DND-41 (cell line): ENCODE data around the gene PRDX2.
"Not testable (repeated sequence)": the region's sequence is repeated elsewhere in the genome, so short reads cannot be mapped to it uniquely, and the experiment has no call there.

ENCODE experiments used
- ATAC-seq: fragments of 200-7000 bp; cut with Tn5 transposase; 3 replicates; pipeline ENCODE4 v1.9.1; 2021; ENCODE audit warnings: low read depth; ENCODE audit not compliant: insufficient read depth
- DNase-seq: peaks from one replicate; pipeline ENCODE4 v3.0.0-alpha.2; 2020
- H2AFZ ChIP-seq: 2 replicates; pipeline ENCODE4 v1.6.0; 2012; ENCODE audit warnings: low read depth, low read length
- H3K27ac ChIP-seq: 2 replicates; pipeline ENCODE4 v1.5.1; 2012; ENCODE audit warnings: low read length, inconsistent platforms
- H3K27me3 ChIP-seq: fragments of 200-600 bp; sonication (generic); 2 replicates; pipeline ENCODE4 v1.6.0; 2012; ENCODE audit warnings: low read length, mild to moderate bottlenecking, inconsistent platforms; ENCODE audit not compliant: insufficient read depth, poor library complexity
- H3K36me3 ChIP-seq: 2 replicates; pipeline ENCODE4 v1.5.1; 2012; ENCODE audit warnings: low read length, inconsistent platforms; ENCODE audit not compliant: insufficient read depth
- H3K4me1 ChIP-seq: 2 replicates; pipeline ENCODE4 v1.5.1; 2012; ENCODE audit warnings: mild to moderate bottlenecking, low read length; ENCODE audit not compliant: insufficient read depth
- H3K4me2 ChIP-seq: 2 replicates; pipeline ENCODE4 v1.6.0; 2012; ENCODE audit warnings: mild to moderate bottlenecking, moderate library complexity, low read length, inconsistent platforms; ENCODE audit not compliant: insufficient read depth
- H3K4me3 ChIP-seq, 2 experiments: fragments of 200-600 bp in 1 of 2; shearing (Covaris generic) in 1 of 2; 2 replicates each; pipeline ENCODE4 v1.5.1; 2012 to 2016; ENCODE audit warnings: inconsistent platforms in 2 of 2, low read length in 2 of 2, mild to moderate bottlenecking in 2 of 2, low read depth in 1 of 2, moderate library complexity in 1 of 2
- H3K79me2 ChIP-seq: 2 replicates; pipeline ENCODE4 v1.6.0; 2012; ENCODE audit warnings: low read length, inconsistent platforms; ENCODE audit not compliant: insufficient read depth
- H3K9ac ChIP-seq: 2 replicates; pipeline ENCODE4 v1.6.0; 2012; ENCODE audit warnings: low read depth, mild to moderate bottlenecking, inconsistent platforms, low read length, moderate library complexity
- H3K9me3 ChIP-seq: 2 replicates; pipeline ENCODE4 v1.5.1; 2012; ENCODE audit warnings: low read length, moderate library complexity, mild to moderate bottlenecking, inconsistent platforms; ENCODE audit not compliant: insufficient read depth, severe bottlenecking
- H4K20me1 ChIP-seq: 2 replicates; pipeline ENCODE4 v1.6.0; 2012; ENCODE audit warnings: low read length; ENCODE audit not compliant: insufficient read depth
- CTCF ChIP-seq: IDR thresholded peaks from 2 replicates; pipeline ENCODE4 v1.5.1; 2012; ENCODE audit warnings: borderline replicate concordance, low read length, moderate library complexity, mild to moderate bottlenecking; ENCODE audit not compliant: poor library complexity, severe bottlenecking; ENCODE audit errors: extremely low read depth
- EZH2 ChIP-seq: IDR thresholded peaks from 3 replicates; pipeline ENCODE4 v1.6.1; 2012; ENCODE audit warnings: borderline replicate concordance, low read depth, mild to moderate bottlenecking, moderate library complexity, low read length, inconsistent platforms; ENCODE audit not compliant: severe bottlenecking

The PRDX2 gene

GRCh38 chr19:12828494-12828893 lies 26.9 kb upstream of the PRDX2 start:
- ATAC-seq (peak; percentile 93), DNase-seq (peak; percentile 85)
- Histone ChIP-seq H3K4me2 (peak overlapping the region; percentile 64), H3K36me3 (no peaks in the 10 kb centered on the region), H3K27me3 (no peaks in the 10 kb centered on the region), H3K9ac (peak overlapping the region; percentile 13), H3K27ac (no peak overlapping the region; the same call in 1 of the 2 replicates), H3K4me3 (peak overlapping the region in 1 of 2 experiments; percentile 47; a peak in 2 of 4 replicates), H4K20me1 (peaks cover 7% of the 10 kb centered on the region), H3K79me2 (no peaks in the 10 kb centered on the region), H2AFZ (peak overlapping the region; percentile 50; the same call in 1 of the 2 replicates), H3K4me1 (peaks cover 19% of the 10 kb centered on the region), H3K9me3 (no peaks in the 10 kb centered on the region)
- TF ChIP-seq EZH2, result no peak
- no peak for TF ChIP-seq CTCF

- H2AFZ ChIP-seq, result no peak overlapping the region
- no peak overlapping the region for H3K9ac ChIP-seq
- DNase-seq, result no peak
Observed at GRCh38 chr19:12825254-12826131, 23.9 kb upstream of the PRDX2 start.

GRCh38 chr19:12821761-12822160 lies 20.2 kb upstream of the PRDX2 start:
- no peak for ATAC-seq
- H3K4me1 ChIP-seq, result no peaks in the 10 kb centered on the region
- TF ChIP-seq EZH2, result no peak
- no peak for TF ChIP-seq CTCF

More at GRCh38 chr19:12825254-12826131, 23.9 kb upstream of the PRDX2 start:
- Histone ChIP-seq H4K20me1 (no peaks in the 10 kb centered on the region), H3K4me3 (no peak overlapping the region), H3K36me3 (no peaks in the 10 kb centered on the region), H3K79me2 (no peaks in the 10 kb centered on the region), H3K4me1 (peaks cover 7% of the 10 kb centered on the region), H3K27ac (no peak overlapping the region), H3K4me2 (no peak overlapping the region), H3K27me3 (no peaks in the 10 kb centered on the region), H3K9me3 (no peaks in the 10 kb centered on the region)
- TF ChIP-seq EZH2, result no peak
- TF ChIP-seq CTCF, result no peak
- no peak for ATAC-seq

GRCh38 chr19:12817810-12818209 lies 16.2 kb upstream of the PRDX2 start:
- H3K27me3 ChIP-seq, H3K27ac ChIP-seq, H3K9ac ChIP-seq, H3K79me2 ChIP-seq, H4K20me1 ChIP-seq, H3K9me3 ChIP-seq, DNase-seq, H2AFZ ChIP-seq, ATAC-seq, H3K4me2 ChIP-seq, H3K4me3 ChIP-seq, H3K4me1 ChIP-seq: not testable (repeated sequence)
- H3K36me3 ChIP-seq, result peaks cover 24% of the 10 kb centered on the region

More at GRCh38 chr19:12821761-12822160, 20.2 kb upstream of the PRDX2 start:
- no peak overlapping the region for H2AFZ ChIP-seq
- no peak overlapping the region for H3K9ac ChIP-seq
- no peak overlapping the region for H3K4me3 ChIP-seq
- H3K79me2 ChIP-seq, result no peaks in the 10 kb centered on the region
- no peak overlapping the region for H3K27ac ChIP-seq
- no peaks in the 10 kb centered on the region for H3K27me3 ChIP-seq
- no peak for DNase-seq
- H3K9me3 ChIP-seq, result no peaks in the 10 kb centered on the region
- H3K36me3 ChIP-seq, result no peaks in the 10 kb centered on the region
- H4K20me1 ChIP-seq, result no peaks in the 10 kb centered on the region
- no peak overlapping the region for H3K4me2 ChIP-seq

- not testable (repeated sequence) for H3K9ac ChIP-seq, H4K20me1 ChIP-seq, H3K27me3 ChIP-seq, H3K4me3 ChIP-seq, H2AFZ ChIP-seq, H3K79me2 ChIP-seq, H3K27ac ChIP-seq, ATAC-seq, H3K4me2 ChIP-seq, DNase-seq, H3K4me1 ChIP-seq, H3K9me3 ChIP-seq
- peaks cover 29% of the 10 kb centered on the region for H3K36me3 ChIP-seq
Observed at GRCh38 chr19:12817188-12817587, 15.6 kb upstream of the PRDX2 start.
